ENCODE results near the gene PTGIS. TPM values are rescaled to one million over a fixed set of nuclear protein-coding genes. Genes with fewer than 3 reads are reported as not detected.

Gene PTGIS
- total and polyA plus RNA-seq, 8 donors: 4.9 to 84.8 (median 14.9) TPM

- Histone ChIP-seq H3K4me1 (peaks cover 5 to 39% (median 32%) of the 10 kb centered on the region in 4 donors), H3K27ac (peak overlapping the region in 3 of 5 donors; percentile 22 to 86 (median 84)), H3K9me3 (no peaks in the 10 kb centered on the region), H3K4me3 (no peak overlapping the region), H3K27me3 (peaks cover 0 to 30% (median 18%) of the 10 kb centered on the region in 3 donors), H3K36me3 (no peaks in the 10 kb centered on the region)
- no peak for DNase-seq
- TF ChIP-seq POLR2A (IDR thresholded peaks at IDR 0.05): no peak
- no peak for TF ChIP-seq EP300 (IDR thresholded peaks at IDR 0.05)
- no peak for TF ChIP-seq CTCF (IDR thresholded peaks at IDR 0.05)
- TF ChIP-seq POLR2AphosphoS5 (IDR thresholded peaks at IDR 0.05): no peak
- WGBS, 5 donors: 73 to 91% (median 81%) methylated on average over 11 of the region's 11 CpGs
- intact Hi-C loops (cut with DNase I; ENCODE audit: low total_unique reads): no loop called here
These were observed 3.1 kb upstream of the PTGIS start for GRCh38 chr20:49570828-49571552.

GRCh38 chr20:49570161-49570827 is 2.4 kb upstream of the PTGIS start:
- no peak for DNase-seq
- Histone ChIP-seq H3K9me3 (no peaks in the 10 kb centered on the region), H3K4me1 (peaks cover 5 to 32% (median 27%) of the 10 kb centered on the region in 4 donors), H3K4me3 (no peak overlapping the region), H3K27me3 (peaks cover 0 to 30% (median 18%) of the 10 kb centered on the region in 3 donors), H3K36me3 (no peaks in the 10 kb centered on the region), H3K27ac (peak overlapping the region in 3 of 5 donors; percentile 33 to 86 (median 84))
- TF ChIP-seq POLR2AphosphoS5 (IDR thresholded peaks at IDR 0.05): no peak
- TF ChIP-seq CTCF (IDR thresholded peaks at IDR 0.05): no peak
- no peak for TF ChIP-seq POLR2A (IDR thresholded peaks at IDR 0.05)
- no peak for TF ChIP-seq EP300 (IDR thresholded peaks at IDR 0.05)
- WGBS, 5 donors: 78 to 89% (median 83%) methylated on average over 7 of the region's 7 CpGs
- intact Hi-C loops (cut with DNase I; ENCODE audit: low total_unique reads): no loop called here

DNA sequence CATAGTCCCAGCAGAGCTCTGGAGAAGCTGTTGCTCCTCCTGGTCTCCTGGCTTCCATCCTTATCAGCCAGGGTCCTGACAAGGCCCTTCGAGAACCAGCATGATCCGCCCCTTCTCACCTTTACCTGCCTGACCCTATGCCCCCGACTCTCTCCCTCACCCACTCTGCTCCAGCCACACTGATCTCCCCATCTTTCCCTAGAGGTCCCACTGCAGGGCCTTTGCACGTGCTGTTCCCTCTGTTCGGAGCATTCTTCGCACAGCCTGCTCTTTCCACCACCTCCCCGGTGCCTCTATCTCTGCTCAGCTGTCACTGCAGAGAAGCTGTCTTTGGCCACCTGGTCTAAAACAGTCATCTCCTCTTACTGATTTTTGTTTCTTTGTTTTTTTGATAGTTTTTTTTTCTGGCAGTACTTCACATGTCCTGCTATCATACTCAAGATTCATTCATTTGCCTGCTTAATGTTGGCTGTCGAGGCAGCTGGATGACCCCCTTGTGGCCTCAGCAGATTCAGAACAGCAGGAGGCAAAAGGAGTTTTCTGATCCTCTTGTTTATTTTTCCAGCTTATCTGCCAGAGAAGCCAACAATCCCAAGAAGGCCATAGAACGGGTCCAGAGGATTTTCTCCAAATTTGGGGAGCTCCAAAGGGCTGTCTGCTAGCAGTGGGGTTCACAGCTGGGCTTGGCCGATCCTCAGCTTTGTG is 1.6 kb upstream of the PTGIS start:
- DNase-seq: peak; percentile 19 to 73
- Histone ChIP-seq H3K4me1 (peaks cover 5 to 32% (median 25%) of the 10 kb centered on the region in 4 donors), H3K27me3 (peaks cover 0 to 30% (median 18%) of the 10 kb centered on the region in 3 donors), H3K27ac (peak overlapping the region in 4 of 5 donors; percentile 38 to 86 (median 70)), H3K9me3 (no peaks in the 10 kb centered on the region), H3K4me3 (no peak overlapping the region), H3K36me3 (no peaks in the 10 kb centered on the region)
- TF ChIP-seq POLR2A (IDR thresholded peaks at IDR 0.05) (no peak), CTCF (IDR thresholded peaks at IDR 0.05) (no peak), POLR2AphosphoS5 (IDR thresholded peaks at IDR 0.05) (no peak), EP300 (IDR thresholded peaks at IDR 0.05) (no peak)
- 66 to 74% (median 68%) methylated on average over 10 of the region's 10 CpGs for WGBS, 5 donors
- intact Hi-C loops (cut with DNase I; ENCODE audit: low total_unique reads): no loop called here
